Stomach (tissue), 9 donors: Measurements from ENCODE around the gene EVI5L. TPM values are rescaled to one million over a fixed set of nuclear protein-coding genes. Genes with fewer than 3 reads are reported as not detected.

Experiments used
- DNase-seq, 2 donors: peaks; one replicate each; pipeline versions ENCODE4 v3.0.0 to v3.0.0-alpha.2; 2013 to 2019
- H3K27ac ChIP-seq, 5 donors: fragments of 200-600 bp in 4 of 5; sonication (generic) in 4 of 5; one replicate each; pipeline ENCODE4 v1.5.1; 2013 to 2019; ENCODE audit warnings: mild to moderate bottlenecking in 1 of 5, moderate library complexity in 1 of 5
- H3K27me3 ChIP-seq, 3 donors: fragments of 200-600 bp; sonication (generic); one replicate each; pipeline ENCODE4 v1.5.1; 2017 to 2019; ENCODE audit warnings: mixed run types in 1 of 3
- H3K36me3 ChIP-seq, 4 donors: fragments of 200-600 bp; sonication (generic); 1 replicate in 3 of 4; 2 replicates in 1 of 4; pipeline ENCODE4 v1.5.1; 2016 to 2019
- H3K4me1 ChIP-seq, 4 donors: fragments of 200-600 bp; sonication (generic); one replicate each; pipeline ENCODE4 v1.5.1; 2016 to 2019
- H3K4me3 ChIP-seq, 4 donors: fragments of 200-600 bp; sonication (generic) in 3 of 4; one replicate each; pipeline ENCODE4 v1.5.1; 2016 to 2019; ENCODE audit warnings: mild to moderate bottlenecking in 1 of 4
- H3K9me3 ChIP-seq, 4 donors: fragments of 200-600 bp; sonication (generic); one replicate each; pipeline ENCODE4 v1.5.1; 2016 to 2019
- CTCF ChIP-seq, 7 experiments: fragments of 450-650 bp in 4 of 7; fragments of 200-600 bp in 3 of 7; sonication (generic) in 3 of 7; IDR thresholded peaks; one replicate each; pipeline ENCODE4 v1.5.1; 2016 to 2019; ENCODE audit warnings: antibody characterized with exemption in 7 of 7, control low read depth in 2 of 7, mild to moderate bottlenecking in 1 of 7
- EP300 ChIP-seq: sonication (generic); formaldehyde crosslinking; IDR thresholded peaks from one replicate; pipeline ENCODE4 v1.6.1; 2017; ENCODE audit warnings: antibody characterized with exemption
- POLR2A ChIP-seq, 4 donors: fragments of 450-650 bp; IDR thresholded peaks; one replicate each; pipeline ENCODE4 v1.6.1; 2016; ENCODE audit warnings: antibody characterized with exemption in 4 of 4, control low read depth in 2 of 4, mild to moderate bottlenecking in 1 of 4, moderate library complexity in 1 of 4
- POLR2AphosphoS5 ChIP-seq, 3 donors: sonication (generic); formaldehyde crosslinking; IDR thresholded peaks; one replicate each; pipeline ENCODE4 v1.6.1; 2016; ENCODE audit warnings: antibody characterized with exemption in 3 of 3
- WGBS, 5 donors: extraction: QIAGEN DNeasy Blood & Tissue Kit in 3 of 5; methylation state at CpG; one replicate each; pipeline versions ENCODE4 v1.1.5 to v1.1.7; 2013 to 2018; 5-methylcytosine and 5-hydroxymethylcytosine counted together
- intact Hi-C: fragments of 100-400 bp; cut with DNase I; formaldehyde crosslinking; loops from one replicate; pipeline ENCODE4 v1.15.1; 2023; ENCODE audit warnings: low total_unique reads
- polyA plus RNA-seq, 3 donors: library from polyadenylated mRNA; stranded (reverse); fragments of 200-250 nt; gene quantifications; one replicate each; pipeline ENCODE4 v1.2.3, GENCODE V29; 2013
- total RNA-seq, 5 donors: library from RNA; depleted of rRNA; stranded (reverse); fragments of >200 nt; gene quantifications; one replicate each; pipeline versions ENCODE4 v1.1.0 to v1.2.3, GENCODE V29; 2014 to 2016
- donor health status: healthy with polysubstance abuse.
- donor health status: Bipolar disorder and iron deficiency.
- donor health status: healthy.

The EVI5L gene
- total and polyA plus RNA-seq, 8 donors, result 4.9 to 31.6 (median 8.4) TPM

- DNase-seq, result no peak
- 92 to 100% (median 94%) methylated on average over 1 of the region's 1 CpG for WGBS, 5 donors
- H3K4me3 ChIP-seq, result no peak overlapping the region
These were observed 12.2 kb upstream of the EVI5L start for GRCh38 chr19:7817801-7818200.

DNA sequence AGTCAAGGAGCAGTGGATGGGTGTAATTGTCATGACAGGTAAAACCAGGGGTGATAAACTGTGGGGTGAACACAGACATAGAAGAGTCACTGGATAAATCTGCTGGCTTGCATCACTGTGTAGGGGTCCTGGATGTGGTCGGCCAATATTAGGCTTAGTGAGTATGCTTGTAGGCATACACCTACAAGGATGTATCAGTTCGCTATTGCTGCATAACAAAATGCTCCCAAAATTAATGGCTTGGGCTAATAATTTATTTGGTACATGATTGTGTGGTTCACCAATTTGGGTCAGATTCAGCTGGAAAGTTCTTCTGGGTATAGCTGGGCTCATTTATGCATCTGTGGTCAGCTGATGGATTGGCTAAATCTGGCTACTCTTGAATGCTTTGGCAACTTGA, 11.2 kb upstream of the EVI5L start:
- DNase-seq, result no peak
- H3K27ac ChIP-seq, result no peak overlapping the region
- peaks cover 0 to 33% (median 21%) of the 10 kb centered on the region in 4 donors for H3K9me3 ChIP-seq
- intact Hi-C loops, result no loop called here
- TF ChIP-seq EP300 (no peak), POLR2AphosphoS5 (IDR thresholded peaks at IDR 0.05) (no peak), POLR2A (IDR thresholded peaks at IDR 0.05) (no peak), CTCF (IDR thresholded peaks at IDR 0.05) (no peak)
- no peaks in the 10 kb centered on the region for H3K4me1 ChIP-seq
- 46 to 80% (median 75%) methylated on average over 2 of the region's 2 CpGs for WGBS, 5 donors
- no peak overlapping the region for H3K4me3 ChIP-seq
- H3K27me3 ChIP-seq, result peaks cover 0 to 41% (median 0%) of the 10 kb centered on the region in 3 donors
- H3K36me3 ChIP-seq, result no peaks in the 10 kb centered on the region

More at GRCh38 chr19:7817801-7818200, 12.2 kb upstream of the EVI5L start:
- intact Hi-C loops, result no loop called here
- peaks cover 0 to 41% (median 0%) of the 10 kb centered on the region in 3 donors for H3K27me3 ChIP-seq
- TF ChIP-seq CTCF (IDR thresholded peaks at IDR 0.05) (no peak), POLR2A (IDR thresholded peaks at IDR 0.05) (no peak), POLR2AphosphoS5 (IDR thresholded peaks at IDR 0.05) (no peak), EP300 (no peak)
- peaks cover 0 to 33% (median 22%) of the 10 kb centered on the region in 4 donors for H3K9me3 ChIP-seq
- no peaks in the 10 kb centered on the region for H3K36me3 ChIP-seq
- H3K27ac ChIP-seq, result no peak overlapping the region
- H3K4me1 ChIP-seq, result no peaks in the 10 kb centered on the region

- Histone ChIP-seq H3K36me3 (no peaks in the 10 kb centered on the region), H3K27me3 (peaks cover 0 to 42% (median 0%) of the 10 kb centered on the region in 3 donors), H3K4me3 (no peak overlapping the region), H3K27ac (no peak overlapping the region), H3K9me3 (peaks cover 0 to 33% (median 21%) of the 10 kb centered on the region in 4 donors), H3K4me1 (no peaks in the 10 kb centered on the region)
- TF ChIP-seq POLR2A (IDR thresholded peaks at IDR 0.05) (no peak), EP300 (no peak), CTCF (IDR thresholded peaks at IDR 0.05) (no peak), POLR2AphosphoS5 (IDR thresholded peaks at IDR 0.05) (no peak)
- 80 to 85% (median 83%) methylated on average over 2 of the region's 2 CpGs for WGBS, 5 donors
- intact Hi-C loops, result no loop called here
- DNase-seq, result no peak
These were observed 10.7 kb upstream of the EVI5L start for GRCh38 chr19:7819337-7819736.

DNA sequence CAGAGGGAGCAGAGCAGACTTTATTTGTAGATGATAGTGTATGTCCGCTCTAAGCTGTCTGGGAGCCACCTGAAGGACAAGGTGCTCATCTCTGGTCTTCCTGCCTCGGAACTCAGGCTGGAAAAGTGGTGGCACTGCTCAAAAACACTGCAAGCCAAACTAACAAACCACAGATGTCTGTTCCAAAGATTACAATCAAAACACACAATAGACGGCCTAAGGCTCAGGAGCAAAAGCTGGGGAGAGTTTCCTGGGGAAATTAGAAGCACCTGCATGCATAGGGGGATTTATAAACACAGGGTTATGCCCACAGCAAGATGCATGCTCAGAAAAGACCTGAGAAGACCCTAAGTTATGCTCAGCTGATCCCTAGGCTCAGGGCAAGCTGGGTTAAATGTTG, 9.4 kb upstream of the EVI5L start:
- H3K4me1 ChIP-seq, result no peaks in the 10 kb centered on the region
- intact Hi-C loops, result no loop called here
- H3K9me3 ChIP-seq, result peaks cover 0 to 31% (median 21%) of the 10 kb centered on the region in 4 donors
- WGBS, 5 donors, result 29 to 50% (median 33%) methylated on average over 3 of the region's 3 CpGs
- no peak overlapping the region for H3K27ac ChIP-seq
- TF ChIP-seq POLR2AphosphoS5 (IDR thresholded peaks at IDR 0.05) (no peak), EP300 (no peak), POLR2A (IDR thresholded peaks at IDR 0.05) (no peak), CTCF (IDR thresholded peaks at IDR 0.05) (no peak)
- peaks cover 0 to 39% (median 0%) of the 10 kb centered on the region in 3 donors for H3K27me3 ChIP-seq
- no peaks in the 10 kb centered on the region for H3K36me3 ChIP-seq
- no peak for DNase-seq
- H3K4me3 ChIP-seq, result no peak overlapping the region
